Activated CD8-positive, alpha-beta memory T cell treated with anti-CD3 and anti-CD28 coated beads, Interleukin-2, amount 50 U/mL, for 4 hours (primary cell): ENCODE measurements around the gene BTF3.
"Not testable (repeated sequence)": the region's sequence is repeated elsewhere in the genome, so short reads cannot be mapped to it uniquely, and the experiment has no call there.

Experiments used
- DNase-seq: peaks from one replicate; pipeline ENCODE4 v3.0.0-alpha.2; 2020

The BTF3 gene

DNA sequence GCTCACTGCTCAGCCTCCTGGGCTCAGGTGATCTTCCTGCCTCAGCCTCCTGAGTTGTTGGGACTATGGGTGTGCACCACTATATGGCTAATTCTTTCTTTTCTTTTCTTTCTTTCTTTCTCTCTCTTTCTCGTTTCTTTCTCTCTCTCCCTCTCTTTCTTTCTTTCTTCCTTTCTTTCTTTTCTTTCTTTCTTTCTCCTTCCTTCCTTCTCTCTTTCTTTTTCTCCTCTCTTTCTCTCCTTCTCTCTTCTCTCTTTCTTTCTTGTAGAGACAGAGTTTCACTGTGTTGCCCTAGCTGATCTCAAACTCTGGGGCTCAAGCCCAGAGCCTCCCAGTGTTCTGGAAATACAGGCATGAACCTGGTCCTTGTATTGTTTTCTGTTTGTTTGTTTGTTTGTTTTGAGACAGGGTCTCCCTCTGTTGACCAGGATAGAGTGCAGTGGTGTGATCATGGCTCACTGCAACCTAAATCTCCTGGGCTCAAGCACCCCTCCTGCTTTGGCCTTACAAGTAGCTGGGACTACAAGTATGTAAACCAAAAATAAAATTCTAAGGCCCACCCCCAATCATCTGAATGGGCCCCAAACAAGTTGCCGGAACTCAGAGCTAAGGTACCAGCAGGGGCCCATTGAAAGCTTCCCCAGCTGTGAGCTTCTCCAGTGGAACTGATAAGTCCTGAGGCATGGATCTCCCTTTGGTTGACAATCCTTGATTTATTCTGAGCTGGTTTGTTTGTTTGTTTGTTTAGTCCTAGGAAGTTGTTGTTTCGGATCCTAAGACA lies 11.9 kb upstream of the BTF3 start:
- no peak for DNase-seq

DNA sequence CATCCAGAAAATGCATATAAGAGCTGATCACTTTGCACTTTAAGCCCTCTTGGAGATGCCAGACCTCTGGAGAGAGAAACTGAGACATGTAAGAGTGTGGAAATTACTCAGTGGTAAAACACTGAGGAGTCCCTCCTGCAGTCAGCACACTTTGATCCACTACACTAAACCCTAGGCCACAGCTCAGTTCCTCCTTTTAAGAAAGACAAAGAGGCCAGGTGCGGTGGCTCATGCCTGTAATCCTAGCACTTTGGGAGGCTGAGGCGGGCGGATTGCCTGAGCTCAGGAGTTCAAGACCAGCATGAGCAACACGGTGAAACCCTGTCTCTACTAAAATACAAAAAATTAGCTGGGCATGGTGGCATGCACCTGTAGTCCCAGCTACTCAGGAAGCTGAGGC lies 11.0 kb upstream of the BTF3 start:
- DNase-seq, result not testable (repeated sequence)

DNA sequence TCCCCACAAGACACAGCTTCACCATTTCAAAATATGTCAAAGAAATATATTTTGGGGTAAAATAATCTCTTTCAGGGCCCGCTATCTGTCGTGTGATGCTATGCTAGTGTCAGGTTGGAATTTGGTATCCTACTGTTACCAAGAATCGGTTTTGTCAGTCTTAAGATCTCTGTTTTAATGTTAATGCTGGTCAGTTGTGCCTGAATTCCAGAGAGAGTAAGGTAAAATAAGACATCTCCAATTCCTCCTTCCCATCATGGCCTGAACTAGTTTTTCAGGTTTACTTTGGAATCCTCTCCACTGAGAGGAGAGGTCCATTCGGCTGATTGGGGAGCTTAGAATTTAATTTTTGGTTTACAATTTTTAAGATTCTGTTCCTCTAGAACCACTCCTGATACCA lies 10.4 kb upstream of the BTF3 start:
- DNase-seq, result no peak

DNA sequence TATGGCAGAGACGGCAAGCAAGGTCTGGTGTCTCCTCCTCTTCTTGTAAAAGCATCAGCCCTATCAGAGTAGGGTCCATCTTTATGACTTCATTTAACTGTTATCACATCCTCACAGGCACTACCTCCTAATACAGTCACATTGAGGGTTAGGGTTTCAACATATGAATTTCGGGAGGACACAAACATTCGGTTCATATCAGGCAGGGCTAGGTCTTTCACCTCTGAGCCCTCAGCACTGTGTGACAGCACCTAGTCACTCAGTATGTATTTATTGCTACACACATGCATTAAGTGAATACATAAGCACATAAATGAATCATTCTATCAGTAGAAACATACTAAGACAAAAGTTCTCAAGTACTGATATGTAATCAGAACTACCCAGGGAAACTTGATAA lies 9.4 kb upstream of the BTF3 start:
- DNase-seq, result no peak

DNA sequence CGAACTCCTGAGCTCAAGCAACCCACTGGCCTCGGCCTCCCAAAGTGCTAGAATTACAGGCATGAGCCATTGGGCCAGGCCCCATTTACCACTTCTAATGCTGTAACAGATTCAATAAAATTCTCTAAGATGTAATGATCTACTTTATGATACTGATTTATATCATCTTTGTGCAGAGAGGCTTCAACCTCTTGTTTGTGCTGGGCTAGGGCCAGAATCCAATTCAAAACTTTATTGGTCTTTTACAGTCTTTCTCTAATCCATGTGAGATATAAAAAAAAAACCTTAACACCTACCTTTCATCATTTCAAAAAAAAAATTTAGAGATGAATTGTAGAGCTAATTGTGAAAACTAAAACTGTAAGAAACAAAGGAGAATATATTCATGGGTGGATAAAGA lies 8.2 kb upstream of the BTF3 start:
- DNase-seq, result no peak

DNA sequence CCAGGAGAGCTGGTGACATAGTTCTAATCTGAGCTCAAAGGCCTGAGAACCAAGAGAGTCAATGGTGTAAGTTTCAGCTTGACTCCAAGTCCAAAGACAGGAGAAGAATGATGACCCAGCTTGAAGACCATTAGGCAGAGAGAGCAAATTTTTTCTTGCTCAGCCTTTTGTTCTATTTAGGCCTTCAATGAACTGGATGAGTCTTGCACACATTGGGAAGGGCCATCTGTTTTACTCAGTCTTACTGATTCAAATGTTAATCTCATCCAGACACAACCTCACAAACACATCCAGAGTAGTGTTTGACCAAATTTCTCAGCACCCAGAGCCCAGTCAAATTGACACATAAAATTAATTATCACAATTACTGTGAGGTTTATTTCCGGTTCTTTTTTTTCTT lies 7.1 kb upstream of the BTF3 start:
- DNase-seq, result no peak

DNA sequence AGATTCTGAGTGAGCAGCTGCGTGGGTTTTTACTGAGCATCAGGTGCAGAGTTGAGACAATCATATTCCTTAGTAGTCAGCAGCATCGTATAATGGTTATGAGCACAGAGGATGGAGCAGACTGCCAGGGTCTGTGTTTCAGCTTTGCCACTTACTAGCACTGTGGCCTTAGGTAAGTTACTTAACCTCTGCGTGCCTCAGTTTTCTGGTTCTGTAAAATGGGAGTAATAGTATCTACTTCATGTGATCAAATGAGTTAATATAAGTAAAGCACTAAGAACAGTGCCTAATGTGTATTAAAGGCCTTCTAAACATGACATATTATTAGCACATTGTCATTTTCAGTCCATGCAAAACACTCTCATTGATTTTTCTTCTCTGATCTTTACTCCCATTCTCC lies 4.8 kb upstream of the BTF3 start:
- DNase-seq, result no peak

DNA sequence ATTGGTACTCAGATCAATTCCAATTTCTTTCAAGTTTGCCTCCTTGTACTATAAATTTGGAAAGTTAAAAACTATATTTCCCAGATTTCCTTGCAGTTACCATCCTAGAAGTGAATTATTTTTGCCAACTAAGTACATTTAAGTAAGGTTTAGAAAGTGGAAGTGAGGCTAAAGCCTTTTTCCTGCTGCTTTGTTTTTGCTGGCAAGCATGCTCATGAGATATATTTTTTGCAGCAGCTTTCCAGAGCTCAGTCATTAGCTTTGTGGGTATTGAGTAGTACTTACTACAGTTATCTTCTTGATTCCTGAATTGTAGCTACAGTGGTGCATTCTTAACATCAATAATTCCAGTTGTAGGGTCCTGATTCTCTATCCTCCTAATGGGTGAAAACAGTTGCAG lies 3.5 kb upstream of the BTF3 start:
- no peak for DNase-seq

DNA sequence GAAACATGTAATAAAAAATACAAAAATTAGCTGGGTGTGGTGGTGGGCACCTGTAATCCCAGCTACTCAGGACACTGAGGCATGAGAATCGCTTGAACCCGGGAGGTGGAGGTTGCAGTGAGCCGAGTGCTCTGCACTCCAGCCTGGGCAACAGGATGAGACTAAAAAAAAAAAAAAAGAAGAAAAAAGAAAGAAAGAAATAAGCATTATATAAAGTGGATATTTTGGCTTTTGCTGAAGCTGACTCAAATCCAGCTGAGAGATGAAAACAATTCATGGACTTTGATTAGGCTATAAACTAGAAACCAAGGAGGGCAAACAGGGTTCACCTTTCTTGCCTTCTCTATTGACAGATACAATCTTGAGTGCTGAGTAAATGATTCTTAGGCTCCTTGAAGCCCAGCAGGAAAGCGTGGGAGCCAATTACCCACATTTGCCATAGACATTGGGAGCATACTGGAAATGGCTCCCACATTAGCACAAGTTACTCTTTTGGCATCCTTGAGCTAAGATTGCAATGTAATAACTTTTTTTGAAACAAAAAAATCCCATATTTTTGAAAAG lies 2.4 kb upstream of the BTF3 start:
- DNase-seq, result no peak

DNA sequence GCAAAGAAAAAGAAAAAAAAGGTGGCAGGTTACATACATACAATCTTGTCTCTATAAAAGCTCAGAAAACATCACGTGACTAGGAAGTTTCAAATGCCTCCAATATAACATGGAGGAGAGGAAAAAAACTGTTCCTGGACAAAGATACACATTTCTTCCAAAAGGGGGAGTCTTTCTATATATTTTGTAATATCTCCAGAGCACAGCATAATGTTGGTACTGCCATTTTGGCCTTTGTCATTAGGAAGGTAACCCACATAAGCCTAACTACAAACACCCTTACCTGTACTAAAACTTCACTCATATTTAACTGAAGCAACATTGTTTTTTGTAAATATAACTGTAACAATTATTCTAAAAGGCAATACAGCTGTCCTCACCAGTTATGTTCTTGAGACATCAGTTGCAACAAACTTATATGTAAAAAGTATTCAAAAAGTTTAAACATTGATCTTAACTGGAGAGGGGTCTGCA lies 1.2 kb upstream of the BTF3 start:
- no peak for DNase-seq

DNA sequence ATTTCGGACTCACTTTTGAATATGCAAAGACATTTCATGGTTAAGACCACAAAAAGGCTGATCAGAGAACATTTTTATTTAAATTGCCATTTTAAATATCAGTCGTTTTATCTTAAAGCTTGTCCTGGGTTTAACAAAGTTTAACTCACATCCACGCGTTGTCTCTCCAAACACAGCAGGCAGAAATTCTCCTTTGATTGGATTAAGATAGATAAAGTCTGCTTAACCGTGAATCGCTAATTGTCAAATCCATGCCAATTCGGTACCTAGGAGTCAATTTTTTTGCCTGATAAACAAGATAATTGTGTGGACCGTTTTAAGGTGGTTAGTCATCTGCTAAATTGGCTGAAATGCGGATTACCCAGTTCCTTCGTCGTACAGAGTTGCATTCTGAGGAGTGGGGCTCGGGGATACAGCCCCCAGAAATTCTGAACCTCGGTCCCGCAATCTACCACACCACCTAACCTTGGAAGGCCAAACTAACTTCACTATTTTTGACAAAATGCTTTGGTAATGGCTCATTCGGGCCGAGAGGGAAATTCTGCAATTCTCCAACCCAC lies 665 bp upstream of the BTF3 start:
- DNase-seq, result no peak

DNA sequence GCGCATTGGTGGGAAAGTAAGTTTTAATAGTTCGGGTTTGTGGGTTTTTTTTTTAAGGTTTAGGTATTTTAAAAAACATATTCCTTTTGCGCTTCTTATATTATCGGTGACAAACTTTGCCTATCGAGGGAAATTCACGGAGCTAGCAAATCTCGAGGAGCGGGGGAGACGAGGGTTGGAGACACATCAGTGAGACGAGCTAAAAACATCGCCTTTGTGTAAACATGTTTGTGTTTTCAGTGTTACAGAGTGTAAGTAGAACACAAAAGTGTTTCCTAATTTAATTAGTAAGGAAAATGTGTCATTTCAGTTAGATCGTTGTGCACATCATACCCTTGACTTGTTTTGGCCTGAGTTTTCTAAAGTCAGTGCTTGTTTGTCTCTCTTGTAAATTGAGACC lies 945 bp downstream of the BTF3 start:
- no peak for DNase-seq

DNA sequence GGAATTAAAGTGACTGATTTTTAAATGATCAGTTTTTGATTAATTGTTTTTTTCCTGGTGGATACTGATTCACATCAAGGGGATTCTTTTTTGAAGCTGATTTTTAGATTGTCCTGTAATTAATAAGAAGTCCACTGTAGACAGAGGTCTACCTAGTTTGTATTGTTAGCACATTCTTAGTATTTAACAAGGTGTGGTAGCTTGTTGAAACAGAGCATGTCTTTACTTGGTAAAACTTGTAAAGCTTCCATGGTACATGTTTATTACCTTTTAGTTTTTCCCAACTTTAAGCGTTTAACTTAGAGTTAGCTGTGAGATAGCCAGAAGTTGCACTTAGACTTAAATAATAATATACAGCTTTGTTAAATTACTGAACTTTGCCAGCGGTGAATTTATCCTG lies 1.5 kb downstream of the BTF3 start:
- no peak for DNase-seq

DNA sequence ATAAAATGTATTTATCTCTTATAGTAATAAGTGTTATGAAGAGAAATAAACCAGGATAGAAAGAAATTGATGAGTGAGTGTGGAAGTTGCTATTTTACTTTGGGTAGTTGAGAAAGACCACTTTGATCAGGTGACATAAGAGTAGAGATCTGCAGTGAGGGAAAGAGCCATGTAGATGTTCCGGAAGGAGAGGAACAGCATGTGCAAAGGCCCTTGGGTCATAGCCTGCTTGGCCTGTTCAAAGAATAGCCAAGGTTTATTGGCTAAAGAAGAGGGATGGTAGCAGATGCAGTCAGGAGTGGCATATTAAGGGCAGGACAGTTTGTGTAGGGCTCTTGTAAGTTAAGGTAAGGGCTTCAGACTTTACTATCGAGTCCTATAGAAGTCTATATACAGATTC lies 3.2 kb downstream of the BTF3 start:
- DNase-seq, result no peak

DNA sequence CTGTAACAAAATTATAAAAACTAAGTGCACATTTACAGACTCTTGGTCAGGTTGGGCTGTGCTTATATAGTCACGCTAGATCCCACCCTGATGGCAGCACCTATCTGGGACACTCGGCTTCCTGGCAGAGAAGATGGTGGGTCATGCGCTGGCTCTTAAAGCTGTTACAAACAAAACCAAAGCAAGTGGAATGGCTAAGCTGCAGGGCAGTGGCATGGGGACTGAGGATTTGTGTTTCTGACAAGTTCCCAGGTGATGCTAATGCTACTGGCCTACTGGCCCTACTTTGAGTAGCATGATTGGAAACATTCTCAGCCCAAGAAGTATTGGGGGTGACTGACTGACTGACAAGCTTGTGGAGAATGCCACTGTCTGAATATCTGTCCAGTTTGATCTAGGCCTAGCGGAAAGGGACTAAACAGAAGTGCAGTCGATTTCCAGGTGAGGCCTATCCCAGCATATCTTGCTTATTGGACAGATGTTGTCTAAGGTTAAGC lies 8.3 kb downstream of the BTF3 start:
- DNase-seq, result no peak

DNA sequence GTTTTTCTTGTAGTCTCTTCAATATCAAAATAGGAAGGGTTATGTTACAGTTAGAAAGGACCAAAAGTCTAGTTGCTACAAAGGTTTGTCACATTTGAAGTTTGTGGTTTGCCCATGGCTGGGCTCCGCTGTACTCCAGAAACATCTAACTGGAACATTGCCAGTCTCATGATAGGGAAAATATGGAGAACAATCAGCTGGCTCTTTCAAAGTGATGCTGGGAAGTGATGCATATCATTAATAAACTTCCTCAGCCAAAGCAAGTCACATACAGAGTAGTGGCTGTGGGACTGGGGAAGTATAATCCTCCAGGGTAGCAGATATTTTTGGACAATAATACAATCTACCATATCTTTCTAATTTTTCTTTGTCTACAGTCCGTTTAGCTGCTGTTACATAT lies 8.8 kb downstream of the BTF3 start:
- DNase-seq, result no peak

DNA sequence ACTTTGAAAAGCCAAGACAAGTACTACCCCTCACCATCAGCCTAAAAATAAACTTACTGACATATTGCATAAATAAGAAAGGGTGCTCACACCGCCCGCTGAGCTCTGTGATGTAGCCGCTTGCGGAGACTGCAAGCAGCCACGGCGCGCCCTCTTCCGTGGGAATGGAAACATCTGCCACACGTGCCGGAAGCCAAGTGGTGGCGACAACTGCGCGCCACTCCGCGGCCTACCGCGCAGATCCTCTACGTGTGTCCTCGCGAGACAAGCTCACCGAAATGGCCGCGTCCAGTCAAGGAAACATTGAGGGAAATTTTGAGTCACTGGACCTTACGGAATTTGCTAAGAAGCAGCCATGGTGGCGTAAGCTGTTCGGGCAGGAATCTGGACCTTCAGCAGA lies 10.3 kb downstream of the BTF3 start:
- not testable (repeated sequence) for DNase-seq

DNA sequence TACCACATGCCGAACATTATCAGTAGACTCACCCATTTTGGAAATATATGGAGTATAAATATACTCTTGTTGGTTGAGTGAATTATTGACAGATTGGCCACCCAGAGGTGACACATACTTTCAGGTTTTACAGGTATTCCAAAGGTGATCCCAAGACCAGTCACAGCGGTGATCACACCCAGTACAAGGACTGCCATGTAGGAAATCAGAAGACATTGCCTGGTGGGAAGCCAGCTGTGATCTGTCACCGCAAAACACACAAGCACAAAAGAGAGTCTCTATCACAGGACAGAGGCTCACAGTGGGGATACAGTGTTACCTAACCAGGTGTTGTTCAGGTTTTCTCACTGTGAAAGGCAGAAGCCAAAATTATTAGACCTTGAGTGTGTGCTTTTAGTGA lies 15.8 kb downstream of the BTF3 start:
- DNase-seq, result no peak

DNA sequence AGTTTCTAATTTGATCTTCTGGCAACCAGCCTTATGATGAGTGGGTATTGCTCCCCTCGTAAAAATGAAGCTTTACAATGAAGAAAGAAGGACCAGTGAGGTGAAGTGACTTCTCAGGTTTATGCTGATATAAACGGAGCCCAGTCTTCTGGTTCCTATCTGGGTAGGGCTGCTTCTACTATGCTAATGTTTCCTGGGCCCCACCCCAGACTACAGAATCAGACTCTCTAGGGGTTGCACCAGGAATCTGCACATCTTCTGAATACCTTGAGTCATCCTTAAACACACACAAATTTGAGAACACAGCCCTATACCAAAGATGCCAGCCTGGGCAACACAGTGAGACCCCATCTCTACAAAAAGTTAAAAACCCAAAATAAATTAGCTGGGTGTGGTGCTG lies 16.2 kb downstream of the BTF3 start:
- DNase-seq, result no peak

DNA sequence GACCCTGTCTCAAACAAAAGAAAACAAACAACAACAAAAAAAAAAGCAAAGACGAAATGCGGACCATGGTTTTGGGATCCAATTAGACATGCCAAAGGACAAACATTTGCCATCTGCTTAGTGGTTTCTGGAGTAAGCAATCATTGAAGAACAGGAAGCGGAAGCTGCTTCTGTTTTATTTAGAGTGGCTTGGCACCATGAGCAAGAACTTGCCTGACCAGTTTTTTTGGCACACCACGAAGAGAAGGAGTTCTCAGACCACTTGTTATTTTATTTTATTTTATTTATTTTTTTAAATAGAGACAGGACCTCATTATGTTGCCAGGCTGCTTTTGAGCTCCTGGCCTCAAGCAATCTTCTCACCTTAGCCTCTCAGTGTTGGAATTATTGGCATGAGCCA lies 17.0 kb downstream of the BTF3 start:
- no peak for DNase-seq

DNA sequence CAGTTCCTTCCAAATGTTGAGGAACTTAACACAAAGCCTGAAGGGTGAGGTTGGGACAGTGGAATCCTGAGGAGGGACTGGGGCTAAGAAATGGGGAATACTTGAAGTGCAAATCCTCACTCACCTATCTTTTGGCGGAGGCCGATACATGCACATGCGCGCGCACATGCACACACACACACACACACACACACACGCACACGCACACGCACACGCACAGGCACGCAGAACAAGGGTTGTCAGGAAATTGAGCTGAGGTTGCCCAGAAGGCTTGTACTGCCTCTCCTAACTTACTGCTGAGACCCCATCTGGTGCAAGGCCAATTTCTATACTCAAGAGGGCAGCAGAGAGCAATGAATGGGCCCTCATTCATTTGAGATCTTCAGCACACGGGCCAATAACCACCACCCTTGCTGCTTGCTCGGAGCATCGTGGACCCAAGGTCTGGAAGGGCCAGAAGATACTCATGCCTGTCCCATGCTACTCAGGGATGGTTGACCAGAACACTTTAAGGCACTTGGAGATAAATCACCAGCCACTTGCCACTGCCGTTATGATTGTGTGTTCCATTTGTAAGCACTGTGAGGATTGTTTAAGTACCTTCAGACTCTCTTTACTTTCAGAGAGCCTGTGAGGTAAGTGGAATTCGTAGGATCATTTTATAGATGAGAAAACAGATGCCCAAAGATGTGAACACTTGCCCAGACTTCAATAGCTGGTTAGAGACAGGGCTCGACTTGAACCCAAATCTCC lies 21.5 kb downstream of the BTF3 start:
- peak; percentile 63 for DNase-seq

DNA sequence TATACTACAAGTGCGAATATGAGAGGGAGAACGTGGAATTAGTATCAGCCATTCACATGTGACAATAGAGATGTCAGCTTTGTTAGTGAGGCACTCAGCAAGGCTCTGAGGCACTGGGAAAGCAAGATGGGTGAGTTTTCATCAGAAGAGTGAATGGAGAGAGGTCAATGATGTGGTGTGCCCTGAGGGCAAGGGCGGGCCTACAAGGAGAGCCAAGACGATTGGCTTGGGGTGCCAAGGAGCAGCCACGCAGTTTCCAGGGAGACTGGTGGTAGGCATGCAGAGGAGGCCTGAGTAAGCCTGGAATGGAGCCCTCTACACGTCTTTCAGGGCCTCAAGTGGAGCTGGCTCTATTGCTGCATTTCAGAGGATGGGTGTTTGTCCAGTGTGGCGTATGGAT lies 24.7 kb downstream of the BTF3 start:
- DNase-seq, result no peak

DNA sequence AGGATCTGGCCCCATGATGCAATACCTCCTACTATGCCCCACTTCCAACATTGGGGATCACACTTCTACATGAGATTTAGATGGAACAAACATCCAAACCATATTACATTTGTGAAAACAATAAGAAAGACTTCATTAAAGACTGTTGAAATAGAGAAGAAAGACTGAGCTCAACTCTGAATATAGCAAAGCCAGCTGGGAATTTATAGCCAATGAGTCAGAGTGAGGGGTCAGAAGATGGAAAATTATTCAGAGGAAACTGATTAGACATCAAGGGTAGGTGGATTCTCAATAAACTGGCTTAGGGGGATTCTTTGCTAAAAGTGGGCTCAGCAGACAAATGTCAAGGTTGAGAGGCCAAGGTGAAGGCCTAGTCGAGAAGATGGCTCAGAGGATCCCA lies 25.6 kb downstream of the BTF3 start:
- no peak for DNase-seq
